ENCODE results near the gene BCS1L. TPM values are rescaled to one million over a fixed set of nuclear protein-coding genes. Genes with fewer than 3 reads are reported as not detected.

Gene BCS1L
- polyA plus RNA-seq, 4 donors, result 47.6 to 64.8 (median 58.9) TPM

- no peak for DNase-seq (ENCODE audit: low read depth in 4 of 4, low spot score in 2 of 4)
These were observed 490 bp downstream of the BCS1L start for GRCh38 chr2:218659988-218660358.

- DNase-seq (ENCODE audit: low read depth in 4 of 4, low spot score in 2 of 4), result no peak
These were observed 2.9 kb downstream of the BCS1L start for GRCh38 chr2:218662377-218662776.

GRCh38 chr2:218662827-218663226 is 3.3 kb downstream of the BCS1L start:
- no peak for DNase-seq (ENCODE audit: low read depth in 4 of 4, low spot score in 2 of 4)

- no peak for DNase-seq (ENCODE audit: low read depth in 4 of 4, low spot score in 2 of 4)
These were observed 4.4 kb downstream of the BCS1L start for GRCh38 chr2:218663901-218664300.

GRCh38 chr2:218664653-218665052 is 5.2 kb downstream of the BCS1L start:
- DNase-seq (ENCODE audit: low read depth in 4 of 4, low spot score in 2 of 4), result no peak

GRCh38 chr2:218671097-218671653 is 11.7 kb downstream of the BCS1L start:
- no peak for DNase-seq (ENCODE audit: low read depth in 4 of 4, low spot score in 2 of 4)

- peak; percentile 67 to 87 (median 78) for DNase-seq (ENCODE audit: low read depth in 4 of 4, low spot score in 2 of 4)
These were observed 12.4 kb downstream of the BCS1L start, which contains the start of the genes RNF25 and STK36 for GRCh38 chr2:218671654-218672566. Gene RNF25, minus strand, starts transcription at chr2:218672002. Its CDS starts 32 bp downstream, at chr2:218671970. Gene STK36, plus strand, starts transcription at chr2:218672086. Its CDS starts 744 bp downstream, at chr2:218672830.

- no peak for DNase-seq (ENCODE audit: low read depth in 4 of 4, low spot score in 2 of 4)
These were observed 19.6 kb downstream of the BCS1L start for GRCh38 chr2:218679119-218679518.

- DNase-seq (ENCODE audit: low read depth in 4 of 4, low spot score in 2 of 4), result no peak
These were observed 20.6 kb downstream of the BCS1L start for GRCh38 chr2:218680061-218680460.

- peak in 2 of 4 donors; percentile 26 to 46 for DNase-seq (ENCODE audit: low read depth in 4 of 4, low spot score in 2 of 4)
These were observed 28.0 kb downstream of the BCS1L start for GRCh38 chr2:218687400-218688060.

- no peak for DNase-seq (ENCODE audit: low read depth in 4 of 4, low spot score in 2 of 4)
These were observed 31.8 kb downstream of the BCS1L start for GRCh38 chr2:218691234-218691633.

GRCh38 chr2:218694405-218695145 is 35.1 kb downstream of the BCS1L start:
- no peak for DNase-seq (ENCODE audit: low read depth in 4 of 4, low spot score in 2 of 4)

- no peak for DNase-seq (ENCODE audit: low read depth in 4 of 4, low spot score in 2 of 4)
These were observed 39.4 kb downstream of the BCS1L start for GRCh38 chr2:218698885-218699284.

- DNase-seq (ENCODE audit: low read depth in 4 of 4, low spot score in 2 of 4), result no peak
These were observed 42.3 kb downstream of the BCS1L start for GRCh38 chr2:218701806-218702205.

- DNase-seq (ENCODE audit: low read depth in 4 of 4, low spot score in 2 of 4), result no peak
These were observed 43.9 kb downstream of the BCS1L start for GRCh38 chr2:218703341-218703740.

- no peak for DNase-seq (ENCODE audit: low read depth in 4 of 4, low spot score in 2 of 4)
These were observed 48.6 kb downstream of the BCS1L start for GRCh38 chr2:218708086-218708485.

GRCh38 chr2:218709908-218710307 is 50.4 kb downstream of the BCS1L start:
- no peak for DNase-seq (ENCODE audit: low read depth in 4 of 4, low spot score in 2 of 4)

- DNase-seq (ENCODE audit: low read depth in 4 of 4, low spot score in 2 of 4), result no peak
These were observed 50.8 kb downstream of the BCS1L start for GRCh38 chr2:218710334-218710686.

- peak; percentile 71 to 95 (median 88) for DNase-seq (ENCODE audit: low read depth in 4 of 4, low spot score in 2 of 4)
These were observed 51.4 kb downstream of the BCS1L start, which contains the start of gene TTLL4 for GRCh38 chr2:218710687-218711549. Gene TTLL4, plus strand, starts transcription at chr2:218710835. Its CDS starts 26,842 bp downstream, at chr2:218737677.

- DNase-seq (ENCODE audit: low read depth in 4 of 4, low spot score in 2 of 4), result peak in 1 of 4 donors; percentile 23
These were observed 52.1 kb downstream of the BCS1L start for GRCh38 chr2:218711550-218711929.

Data from left renal cortex interstitium (tissue), 4 donors.